GM23248 (cell line): ENCODE results near the gene ICE1.

ENCODE experiments used
- EZH2 ChIP-seq: fragments of 200-600 bp; sonication (generic); IDR thresholded peaks from 2 replicates; pipeline ENCODE4 v1.6.1; 2018; ENCODE audit warnings: antibody characterized with exemption, mild to moderate bottlenecking; ENCODE audit not compliant: insufficient read depth, poor library complexity, severe bottlenecking
- EZH2phosphoT487 ChIP-seq: fragments of 200-600 bp; sonication (generic); IDR thresholded peaks from 2 replicates; pipeline ENCODE4 v1.6.1; 2018; ENCODE audit warnings: antibody characterized with exemption, moderate library complexity, mild to moderate bottlenecking, low read depth; ENCODE audit not compliant: insufficient read depth

DNA sequence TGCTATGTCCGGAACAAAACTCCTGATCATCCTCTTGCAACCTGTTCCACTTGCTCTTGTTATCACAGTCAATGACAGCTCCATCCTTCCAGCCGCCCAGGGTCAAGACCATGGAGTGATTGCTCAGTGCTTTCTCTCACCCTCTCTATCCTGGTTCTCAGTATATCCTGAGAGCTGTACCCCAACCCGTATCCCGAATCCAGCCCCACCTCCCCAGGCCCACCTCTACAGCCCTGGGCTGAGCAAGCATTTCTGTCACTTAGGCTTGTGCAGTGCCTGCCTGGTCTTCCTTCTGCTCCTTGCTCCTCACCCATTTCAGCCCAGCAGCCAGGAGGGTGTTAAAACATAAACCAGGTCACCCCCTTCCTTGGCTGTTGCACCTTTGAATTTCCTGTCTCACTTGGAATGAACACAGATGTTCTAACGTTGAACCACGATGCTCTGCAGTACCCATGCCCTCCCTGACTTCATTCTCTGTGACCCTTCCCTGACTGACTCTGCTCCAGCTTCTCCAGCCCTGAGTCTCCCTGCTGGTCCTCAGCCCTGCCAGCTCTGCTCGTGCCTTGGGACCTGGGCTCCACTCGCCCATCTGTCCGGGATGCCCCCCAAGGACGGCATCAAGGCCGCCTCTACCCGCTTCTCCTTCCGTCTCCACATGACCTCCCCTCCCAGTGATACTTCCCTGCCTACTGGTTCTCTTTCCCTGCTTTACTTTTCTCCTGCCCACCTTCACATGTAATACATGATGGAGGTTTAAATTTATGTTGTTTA lies 110.0 kb downstream of the ICE1 start:
- TF ChIP-seq EZH2 (no peak), EZH2phosphoT487 (no peak)
